ENCODE results near the gene RAB26.

The RAB26 gene

GRCh38 chr16:2142942-2143877, 5.2 kb upstream of the RAB26 start:
- no peak for DNase-seq (ENCODE audit: low read depth in 2 of 3, low spot score in 2 of 3)

GRCh38 chr16:2143878-2144485, 4.4 kb upstream of the RAB26 start:
- DNase-seq (ENCODE audit: low read depth in 2 of 3, low spot score in 2 of 3), result no peak

GRCh38 chr16:2145843-2146242, 2.6 kb upstream of the RAB26 start:
- DNase-seq (ENCODE audit: low read depth in 2 of 3, low spot score in 2 of 3), result no peak

- DNase-seq (ENCODE audit: low read depth in 2 of 3, low spot score in 2 of 3), result no peak
Observed at GRCh38 chr16:2147378-2147777, 1.0 kb upstream of the RAB26 start.

GRCh38 chr16:2148714-2149629, 547 bp downstream of the RAB26 start:
- no peak for DNase-seq (ENCODE audit: low read depth in 2 of 3, low spot score in 2 of 3)

- DNase-seq (ENCODE audit: low read depth in 2 of 3, low spot score in 2 of 3), result peak in 1 of 3 experiments; percentile 61
Observed at GRCh38 chr16:2149630-2150417, 1.4 kb downstream of the RAB26 start.

- DNase-seq (ENCODE audit: low read depth in 2 of 3, low spot score in 2 of 3), result peak in 1 of 3 experiments; percentile 47
Observed at GRCh38 chr16:2150418-2151187, 2.2 kb downstream of the RAB26 start.

GRCh38 chr16:2151188-2152091, 3.0 kb downstream of the RAB26 start:
- peak in 1 of 3 experiments; percentile 43 for DNase-seq (ENCODE audit: low read depth in 2 of 3, low spot score in 2 of 3)

GRCh38 chr16:2152695-2153506, 4.5 kb downstream of the RAB26 start:
- DNase-seq (ENCODE audit: low read depth in 2 of 3, low spot score in 2 of 3), result peak in 2 of 3 experiments; percentile 37 to 44

- DNase-seq (ENCODE audit: low read depth in 2 of 3, low spot score in 2 of 3), result peak in 1 of 3 experiments; percentile 33
Observed at GRCh38 chr16:2154533-2155090, 6.2 kb downstream of the RAB26 start.

GRCh38 chr16:2155091-2155950, 6.9 kb downstream of the RAB26 start, which contains the start of gene TRAF7:
TSS of gene TRAF7 (plus strand) at chr16:2155782. CDS start at chr16:2163921, 8,139 bp downstream.
- peak; percentile 94 to 96 (median 96) for DNase-seq (ENCODE audit: low read depth in 2 of 3, low spot score in 2 of 3)

- DNase-seq (ENCODE audit: low read depth in 2 of 3, low spot score in 2 of 3), result no peak
Observed at GRCh38 chr16:2155977-2156848, 7.8 kb downstream of the RAB26 start.

- no peak for DNase-seq (ENCODE audit: low read depth in 2 of 3, low spot score in 2 of 3)
Observed at GRCh38 chr16:2156849-2157224, 8.4 kb downstream of the RAB26 start.

- DNase-seq (ENCODE audit: low read depth in 2 of 3, low spot score in 2 of 3), result no peak
Observed at GRCh38 chr16:2157480-2158261, 9.2 kb downstream of the RAB26 start.

- DNase-seq (ENCODE audit: low read depth in 2 of 3, low spot score in 2 of 3), result no peak
Observed at GRCh38 chr16:2158262-2158638, 9.8 kb downstream of the RAB26 start.
